HCT116 (cell line): ENCODE measurements around the gene PANX2. TPM values are rescaled to one million over a fixed set of nuclear protein-coding genes. Genes with fewer than 3 reads are reported as not detected.
A peak's percentile ranks its signal among the peaks of the same experiment; 100 is the strongest.

Experiments
- ATAC-seq: fragments of 200-7000 bp; cut with Tn5 transposase; 2 replicates; pipeline ENCODE4 v1.9.1; 2020; ENCODE audit warnings: mild to moderate bottlenecking, moderate library complexity
- BruUV-seq: library from RNA; stranded (reverse); fragments of 400-500 nt; replicated peaks from 2 replicates; lab custom pipeline; 2021; lab: Mats Ljungman, UMichigan
- CTCF ChIA-PET: fragments of 300-600 bp; sonication (Branson Sonifier 250); formaldehyde crosslinking; loops from one replicate; lab custom pipeline; 2021; ENCODE audit warnings: antibody characterized with exemption; lab: Charles Lee
- POLR2A ChIA-PET: fragments of 300-600, 350-600 bp; sonication (Branson Sonifier 250); formaldehyde crosslinking; loops from one replicate; lab custom pipeline; 2021; ENCODE audit warnings: antibody characterized with exemption; lab: Charles Lee
- RAD21 ChIA-PET, 2 experiments: fragments of 300-600 bp; sonication (Branson Sonifier 250); formaldehyde crosslinking; loops; one replicate each; lab custom pipeline; 2023; ENCODE audit warnings: low total read pairs in 2 of 2; ENCODE audit not compliant: uncharacterized antibody in 2 of 2, unreplicated experiment in 2 of 2, low non-redundant PET in 1 of 2; lab: Charles Lee
- DNase-seq: peaks from one replicate; pipeline ENCODE4 v3.0.0-alpha.2; 2010; ENCODE audit warnings: low read depth, low spot score
- H2AFZ ChIP-seq: fragments of 200-600 bp; shearing (Covaris generic), sonication (generic); 2 replicates; pipeline ENCODE4 v1.6.1; 2017; ENCODE audit warnings: low read depth, mixed run types, mixed read lengths, antibody characterized with exemption, low read length; ENCODE audit not compliant: poor library complexity, severe bottlenecking
- H3K27ac ChIP-seq: 2 replicates; pipeline ENCODE4 v1.5.1; 2012; ENCODE audit warnings: low read depth, low read length
- H3K27me3 ChIP-seq: fragments of 200-600 bp; sonication (generic); 2 replicates; pipeline ENCODE4 v1.6.1; 2016; ENCODE audit warnings: mixed run types, low read length, mixed read lengths; ENCODE audit not compliant: insufficient read depth
- H3K36me3 ChIP-seq, 2 experiments: fragments of 200-500 bp in 1 of 2; fragments of 200-600 bp in 1 of 2; sonication (Bioruptor generic) in 1 of 2; sonication (generic) in 1 of 2; 2 replicates each; pipeline versions ENCODE4 v1.5.1 to v1.6.1; 2014 to 2016; ENCODE audit warnings: low read length in 2 of 2, inconsistent platforms in 1 of 2, mixed read lengths in 1 of 2, mixed run types in 1 of 2; ENCODE audit not compliant: insufficient read depth in 2 of 2, control insufficient read depth in 1 of 2
- H3K4me1 ChIP-seq, 2 experiments: fragments of 200-600 bp in 1 of 2; sonication (generic) in 1 of 2; 2 replicates each; pipeline versions ENCODE4 v1.5.1 to v1.6.1; 2012 to 2017; ENCODE audit warnings: low read length in 2 of 2, inconsistent platforms in 1 of 2, mild to moderate bottlenecking in 1 of 2, mixed read lengths in 1 of 2, mixed run types in 1 of 2, moderate library complexity in 1 of 2; ENCODE audit not compliant: insufficient read depth in 2 of 2, control insufficient read depth in 1 of 2
- H3K4me2 ChIP-seq: fragments of 200-600 bp; sonication (generic); 2 replicates; pipeline ENCODE4 v1.6.1; 2017; ENCODE audit warnings: mixed run types, low read length, mixed read lengths
- H3K4me3 ChIP-seq, 2 experiments: fragments of 200-600 bp in 1 of 2; sonication (generic) in 1 of 2; replicated peaks in 1 of 2; 2 replicates each; pipeline ENCODE4 v1.5.1; 2011 to 2016; ENCODE audit warnings: low read length in 2 of 2, control low read depth in 1 of 2, low read depth in 1 of 2, mild to moderate bottlenecking in 1 of 2, mixed read lengths in 1 of 2, mixed run types in 1 of 2
- H3K79me2 ChIP-seq: fragments of 200-600 bp; sonication (generic); 2 replicates; pipeline ENCODE4 v1.6.1; 2017; ENCODE audit warnings: mild to moderate bottlenecking, mixed run types, low read length, moderate library complexity, mixed read lengths; ENCODE audit not compliant: insufficient read depth
- H3K9ac ChIP-seq: fragments of 200-600 bp; sonication (generic); 2 replicates; pipeline ENCODE4 v1.6.1; 2016; ENCODE audit warnings: low read length, mixed read lengths
- H3K9me2 ChIP-seq: fragments of 200-600 bp; sonication (generic), shearing (Covaris generic); 2 replicates; pipeline ENCODE4 v1.6.1; 2017; ENCODE audit warnings: mixed run types, mild to moderate bottlenecking, moderate library complexity; ENCODE audit not compliant: insufficient read depth
- H3K9me3 ChIP-seq, 2 experiments: fragments of 200-500 bp in 1 of 2; fragments of 200-600 bp in 1 of 2; sonication (Bioruptor generic) in 1 of 2; sonication (generic) in 1 of 2; 2 replicates each; pipeline ENCODE4 v1.6.1; 2014 to 2017; ENCODE audit warnings: low read length in 2 of 2, mixed read lengths in 2 of 2, inconsistent platforms in 1 of 2, low read depth in 1 of 2, mild to moderate bottlenecking in 1 of 2, mixed run types in 1 of 2, moderate library complexity in 1 of 2; ENCODE audit not compliant: control insufficient read depth in 1 of 2, insufficient read depth in 1 of 2
- H4K20me1 ChIP-seq: fragments of 200-600 bp; sonication (generic), shearing (Covaris generic); 2 replicates; pipeline ENCODE4 v1.6.1; 2017; ENCODE audit warnings: mixed run types, mild to moderate bottlenecking, moderate library complexity; ENCODE audit not compliant: insufficient read depth
- ATF3 ChIP-seq: IDR thresholded peaks from 2 replicates; pipeline ENCODE4 v1.6.1; 2012
- CEBPB ChIP-seq: IDR thresholded peaks from 2 replicates; pipeline ENCODE4 v1.6.1; 2012; ENCODE audit warnings: low read depth
- CTCF ChIP-seq, 3 experiments: fragments of 200-600 bp in 1 of 3; sonication (generic) in 1 of 3; IDR thresholded peaks in 2 of 3; conservative IDR thresholded peaks in 1 of 3; 2 replicates each; pipeline ENCODE4 v1.5.1; 2012 to 2017; ENCODE audit warnings: low read depth in 2 of 3, low read length in 2 of 3, antibody characterized with exemption in 1 of 3, borderline replicate concordance in 1 of 3, control low read depth in 1 of 3, mild to moderate bottlenecking in 1 of 3, mixed read lengths in 1 of 3, mixed run types in 1 of 3, moderate library complexity in 1 of 3; ENCODE audit not compliant: insufficient read depth in 1 of 3
- EGR1 ChIP-seq: IDR thresholded peaks from 2 replicates; pipeline ENCODE4 v1.6.1; 2012; ENCODE audit warnings: low read depth
- ELF1 ChIP-seq: IDR thresholded peaks from 2 replicates; pipeline ENCODE4 v1.6.1; 2012; ENCODE audit warnings: low read depth, borderline replicate concordance
- FOSL1 ChIP-seq: IDR thresholded peaks from 2 replicates; pipeline ENCODE4 v1.6.1; 2012; ENCODE audit warnings: low read depth
- JUND ChIP-seq: IDR thresholded peaks from 2 replicates; pipeline ENCODE4 v1.6.1; 2012
- POLR2A ChIP-seq: IDR thresholded peaks from 2 replicates; pipeline ENCODE4 v1.7.0; 2011; ENCODE audit warnings: borderline replicate concordance; ENCODE audit not compliant: insufficient read depth, insufficient read length; ENCODE audit errors: extremely low read depth
- RAD21 ChIP-seq: IDR thresholded peaks from 2 replicates; pipeline ENCODE4 v1.6.1; 2012; ENCODE audit warnings: low read depth, mild to moderate bottlenecking
- REST ChIP-seq: IDR thresholded peaks from 2 replicates; pipeline ENCODE4 v1.6.1; 2012; ENCODE audit warnings: low read depth
- SIN3A ChIP-seq: IDR thresholded peaks from 2 replicates; pipeline ENCODE4 v1.6.1; 2012; ENCODE audit warnings: low read depth
- intact Hi-C: fragments of 100-400 bp; cut with micrococcal nuclease; formaldehyde crosslinking; loops from 2 replicates; pipeline ENCODE4 v1.10.0; 2022
- total RNA-seq: library from RNA; stranded (reverse); gene quantifications from one replicate; pipeline ENCODE4 v1.2.1, GENCODE V29; 2021; ENCODE audit not compliant: unreplicated experiment

PANX2 gene
- total RNA-seq, 1 experiment from 2014 or later: 8.0 TPM

- Histone ChIP-seq H3K27me3 (no peaks in the 10 kb centered on the region), H3K4me1 (peaks cover 19 to 30% of the 10 kb centered on the region in 2 experiments; a peak in 3 of 4 replicates), H3K9me3 (no peaks in the 10 kb centered on the region), H3K36me3 (no peaks in the 10 kb centered on the region), H2AFZ (no peak overlapping the region), H4K20me1 (no peaks in the 10 kb centered on the region), H3K9ac (no peak overlapping the region), H3K79me2 (peaks cover 22% of the 10 kb centered on the region), H3K27ac (peak overlapping the region; percentile 75; the same call in 1 of the 2 replicates), H3K4me2 (peak overlapping the region; percentile 4; the same call in 1 of the 2 replicates), H3K9me2 (no peaks in the 10 kb centered on the region), H3K4me3 (no peak overlapping the region)
- TF ChIP-seq RAD21 (no peak), REST (no peak), CEBPB (no peak), JUND (no peak), ATF3 (no peak), EGR1 (no peak), SIN3A (no peak), CTCF (IDR thresholded peaks at IDR 0.05 in 2 of 3, conservative IDR thresholded peaks at IDR 0.05 in 1 of 3; ENCODE audit: borderline replicate concordance in 1 of 3, insufficient read depth in 1 of 3, low read depth in 2 of 3, low read length in 2 of 3) (no peak), FOSL1 (no peak), POLR2A (no peak), ELF1 (no peak)
- CTCF ChIA-PET: no interaction called here
- ATAC-seq (no peak), DNase-seq (no peak)
- POLR2A ChIA-PET: no interaction called here
- intact Hi-C loops: no loop called here
- no TSS peak for BruUV-seq
- RAD21 ChIA-PET: no interaction called here
Observed at GRCh38 chr22:50183141-50183971, 12.8 kb downstream of the PANX2 start.
